SU-DHL-6 (cell line): ENCODE measurements around the gene ANKRD13D.

Source experiments
- H2AFZ ChIP-seq: fragments of 200-600 bp; sonication (generic); 2 replicates; pipeline ENCODE4 v1.6.1; 2014; ENCODE audit warnings: low read depth, mild to moderate bottlenecking, moderate library complexity, mixed read lengths, antibody characterized with exemption, low read length; ENCODE audit not compliant: severe bottlenecking
- H3F3A ChIP-seq: fragments of 200-600 bp; shearing (Covaris generic); 2 replicates; pipeline ENCODE4 v1.6.0; 2016; ENCODE audit warnings: antibody characterized with exemption, mild to moderate bottlenecking; ENCODE audit not compliant: insufficient read depth
- H3K27ac ChIP-seq: fragments of 200-600 bp; sonication (generic); 2 replicates; pipeline ENCODE4 v1.5.1; 2016; ENCODE audit warnings: low read depth, mild to moderate bottlenecking, low read length, moderate library complexity, mixed read lengths
- H3K27me3 ChIP-seq: fragments of 200-600 bp; sonication (generic), shearing (Covaris generic); 2 replicates; pipeline ENCODE4 v1.6.0; 2014; ENCODE audit warnings: mild to moderate bottlenecking, low read length
- H3K36me3 ChIP-seq: fragments of 200-600 bp; sonication (generic); 2 replicates; pipeline ENCODE4 v1.6.1; 2014; ENCODE audit warnings: mild to moderate bottlenecking, low read length, mixed read lengths
- H3K4me2 ChIP-seq: fragments of 300-600, 200-600 bp; shearing (Covaris generic), sonication (generic); 2 replicates; pipeline ENCODE4 v1.6.0; 2014; ENCODE audit warnings: low read length, low read depth, mild to moderate bottlenecking; ENCODE audit not compliant: poor library complexity, severe bottlenecking
- H3K4me3 ChIP-seq: fragments of 200-600 bp; sonication (generic); 2 replicates; pipeline ENCODE4 v1.5.1; 2014; ENCODE audit warnings: antibody characterized with exemption, low read length, mild to moderate bottlenecking, mixed read lengths; ENCODE audit not compliant: insufficient read depth, poor library complexity, severe bottlenecking
- H3K79me2 ChIP-seq: fragments of 200-600 bp; sonication (generic); 2 replicates; pipeline ENCODE4 v1.6.1; 2014; ENCODE audit warnings: mild to moderate bottlenecking, low read length, moderate library complexity; ENCODE audit not compliant: insufficient read depth
- H3K9ac ChIP-seq: fragments of 200-600 bp; sonication (generic); 2 replicates; pipeline ENCODE4 v1.7.0; 2014; ENCODE audit warnings: mild to moderate bottlenecking, low read length
- H3K9me2 ChIP-seq: fragments of 200-600 bp; sonication (generic); replicated peaks from 2 replicates; pipeline ENCODE4 v1.6.1; 2014; ENCODE audit warnings: low read length; ENCODE audit not compliant: insufficient read depth
- H3K9me3 ChIP-seq: fragments of 200-600 bp; sonication (generic); 2 replicates; pipeline ENCODE4 v1.6.1; 2014; ENCODE audit warnings: low read length, mixed read lengths; ENCODE audit not compliant: insufficient read depth
- H4K20me1 ChIP-seq: fragments of 200-600 bp; sonication (generic); 2 replicates; pipeline ENCODE4 v1.6.1; 2014; ENCODE audit warnings: low read depth, mild to moderate bottlenecking, antibody characterized with exemption, low read length, moderate library complexity, mixed read lengths
- CTCF ChIP-seq: fragments of 200-600 bp; sonication (generic); IDR thresholded peaks from one replicate; pipeline ENCODE4 v1.5.1; 2017; ENCODE audit warnings: antibody characterized with exemption, mild to moderate bottlenecking, low read length, moderate library complexity; ENCODE audit not compliant: insufficient read depth, poor library complexity, severe bottlenecking
- EZH2phosphoT487 ChIP-seq: fragments of 200-600 bp; sonication (generic), shearing (Covaris generic); conservative IDR thresholded peaks from 2 replicates; pipeline ENCODE4 v1.6.1; 2018; ENCODE audit warnings: mild to moderate bottlenecking, antibody characterized with exemption, low read length, moderate library complexity, mixed read lengths

Gene ANKRD13D

GRCh38 chr11:67309661-67310061 is 20.6 kb downstream of the ANKRD13D start:
- no peak overlapping the region for H3K4me2 ChIP-seq
- no peak for TF ChIP-seq EZH2phosphoT487
- TF ChIP-seq CTCF, result no peak
- H3K27ac ChIP-seq, result no peak overlapping the region
- H3K27me3 ChIP-seq, result no peaks in the 10 kb centered on the region
- H3K9me3 ChIP-seq, result no peaks in the 10 kb centered on the region
- H3K79me2 ChIP-seq, result no peaks in the 10 kb centered on the region
- no peaks in the 10 kb centered on the region for H4K20me1 ChIP-seq
- H3K9me2 ChIP-seq, result no peaks in the 10 kb centered on the region
- H3F3A ChIP-seq, result no peaks in the 10 kb centered on the region
- H3K36me3 ChIP-seq, result no peaks in the 10 kb centered on the region
- no peak overlapping the region for H3K9ac ChIP-seq
- no peak overlapping the region for H2AFZ ChIP-seq
- no peak overlapping the region for H3K4me3 ChIP-seq

- H3K4me3 ChIP-seq, result no peak overlapping the region
- H3K27ac ChIP-seq, result no peak overlapping the region
- no peaks in the 10 kb centered on the region for H3K79me2 ChIP-seq
- H3K9ac ChIP-seq, result no peak overlapping the region
- 0 out of 2 replicates have a peak, but pooled peaks cover 5% of the 10 kb centered on the region for H3F3A ChIP-seq
- H3K27me3 ChIP-seq, result no peaks in the 10 kb centered on the region
- TF ChIP-seq EZH2phosphoT487 (no peak), CTCF (no peak)
- H3K9me2 ChIP-seq, result no peaks in the 10 kb centered on the region
- H4K20me1 ChIP-seq, result no peaks in the 10 kb centered on the region
- no peak overlapping the region for H2AFZ ChIP-seq
- no peaks in the 10 kb centered on the region for H3K9me3 ChIP-seq
- no peak overlapping the region for H3K4me2 ChIP-seq
- no peaks in the 10 kb centered on the region for H3K36me3 ChIP-seq
These were observed 21.3 kb downstream of the ANKRD13D start for GRCh38 chr11:67310246-67311050.

- Histone ChIP-seq H4K20me1 (no peaks in the 10 kb centered on the region), H3K4me3 (no peak overlapping the region), H3K36me3 (no peaks in the 10 kb centered on the region), H3K4me2 (no peak overlapping the region), H3K9ac (no peak overlapping the region), H3K9me3 (no peaks in the 10 kb centered on the region), H2AFZ (no peak overlapping the region), H3K9me2 (no peaks in the 10 kb centered on the region), H3K27me3 (no peaks in the 10 kb centered on the region), H3K79me2 (no peaks in the 10 kb centered on the region), H3K27ac (no peak overlapping the region), H3F3A (0 out of 2 replicates have a peak, but pooled peaks cover 5% of the 10 kb centered on the region)
- TF ChIP-seq EZH2phosphoT487 (no peak), CTCF (no peak)
These were observed 22.0 kb downstream of the ANKRD13D start for GRCh38 chr11:67311051-67311555.
